WTC11 (cell line): ENCODE measurements around the gene ABR. TPM values are rescaled to one million over a fixed set of nuclear protein-coding genes. Genes with fewer than 3 reads are reported as not detected.

Source experiments
- ATAC-seq: fragments of 200-7000 bp; cut with Tn5 transposase; 2 replicates; pipeline ENCODE4 v1.10.0; 2021; ENCODE audit warnings: mild to moderate bottlenecking, moderate library complexity
- CTCF ChIA-PET: fragments of 300-600 bp; sonication (Branson Sonifier 250); formaldehyde crosslinking; loops from one replicate; lab custom pipeline; 2021; ENCODE audit warnings: antibody characterized with exemption; lab: Charles Lee
- POLR2A ChIA-PET: fragments of 350-600 bp; sonication (Branson Sonifier 250); formaldehyde crosslinking; loops from one replicate; lab custom pipeline; 2021; ENCODE audit warnings: antibody characterized with exemption; lab: Charles Lee
- DNase-seq: peaks from one replicate; pipeline ENCODE4 v3.0.0; 2021; ENCODE audit warnings: low spot score
- H3K27ac Mint-ChIP-seq: 2 replicates; pipeline ENCODE4 v1.8.0; 2021; ENCODE audit warnings: mixed read lengths
- H3K27me3 Mint-ChIP-seq: 2 replicates; pipeline ENCODE4 v1.8.0; 2021; ENCODE audit warnings: low read depth, mild to moderate bottlenecking, moderate library complexity, mixed read lengths
- H3K36me3 Mint-ChIP-seq: 2 replicates; pipeline ENCODE4 v1.8.0; 2021; ENCODE audit warnings: mixed read lengths
- H3K4me1 Mint-ChIP-seq: 2 replicates; pipeline ENCODE4 v1.8.0; 2022; ENCODE audit warnings: mixed read lengths
- H3K4me3 Mint-ChIP-seq: 2 replicates; pipeline ENCODE4 v1.8.0; 2021; ENCODE audit warnings: mild to moderate bottlenecking, moderate library complexity, mixed read lengths
- H3K9me3 Mint-ChIP-seq: 2 replicates; pipeline ENCODE4 v1.8.0; 2021; ENCODE audit warnings: mixed read lengths
- ATF1 ChIP-seq: sonication (generic); formaldehyde crosslinking; IDR thresholded peaks from 2 replicates; pipeline ENCODE4 v1.8.1; 2023; ENCODE audit warnings: mild to moderate bottlenecking, moderate library complexity, missing genetic modification reagents
- EMX1 ChIP-seq: fragments of 250-450 bp; sonication (Bioruptor Pico); IDR thresholded peaks from 2 replicates; pipeline ENCODE4 v1.8.0; 2021; ENCODE audit warnings: mild to moderate bottlenecking
- FOXK1 ChIP-seq: sonication (generic); formaldehyde crosslinking; IDR thresholded peaks from 2 replicates; pipeline ENCODE4 v1.8.0; 2022; ENCODE audit warnings: mild to moderate bottlenecking, moderate library complexity, missing genetic modification reagents
- GABPB1 ChIP-seq: sonication (generic); formaldehyde crosslinking; IDR thresholded peaks from 2 replicates; pipeline ENCODE4 v1.8.1; 2023; ENCODE audit warnings: mild to moderate bottlenecking, missing genetic modification reagents
- RELA ChIP-seq: sonication (generic); formaldehyde crosslinking; IDR thresholded peaks from 2 replicates; pipeline ENCODE4 v1.8.1; 2022; ENCODE audit warnings: missing genetic modification reagents, mild to moderate bottlenecking, borderline replicate concordance
- TEAD1 ChIP-seq: sonication (generic); formaldehyde crosslinking; IDR thresholded peaks from 2 replicates; pipeline ENCODE4 v1.8.0; 2022; ENCODE audit warnings: mild to moderate bottlenecking, missing genetic modification reagents
- TP53 ChIP-seq: sonication (generic); formaldehyde crosslinking; IDR thresholded peaks from 2 replicates; pipeline ENCODE4 v1.8.1; 2023; ENCODE audit warnings: mild to moderate bottlenecking, missing genetic modification reagents
- ZNF121 ChIP-seq: sonication (generic); formaldehyde crosslinking; IDR thresholded peaks from 2 replicates; pipeline ENCODE4 v1.8.0; 2023; ENCODE audit warnings: missing genetic modification reagents
- ZNF219 ChIP-seq: sonication (generic); formaldehyde crosslinking; IDR thresholded peaks from 2 replicates; pipeline ENCODE4 v1.8.0; 2023; ENCODE audit warnings: missing genetic modification reagents, mild to moderate bottlenecking, borderline replicate concordance
- ZNF263 ChIP-seq: sonication (generic); formaldehyde crosslinking; IDR thresholded peaks from 2 replicates; pipeline ENCODE4 v1.8.1; 2022; ENCODE audit warnings: low read depth, mild to moderate bottlenecking, moderate library complexity, missing genetic modification reagents
- ZNF317 ChIP-seq: sonication (generic); formaldehyde crosslinking; IDR thresholded peaks from 2 replicates; pipeline ENCODE4 v1.8.1; 2023; ENCODE audit warnings: low read depth, mild to moderate bottlenecking, moderate library complexity, missing genetic modification reagents, borderline replicate concordance
- total RNA-seq: library from RNA; stranded (reverse); gene quantifications from 3 replicates; pipeline ENCODE4 v1.2.3, GENCODE V29; 2021
- TF ChIP-seq, protein P1 (sequence below): sonication (generic); formaldehyde crosslinking; IDR thresholded peaks from 2 replicates; pipeline ENCODE4 v1.8.0; 2022; ENCODE audit warnings: missing genetic modification reagents
- TF ChIP-seq, protein P2 (sequence below): sonication (generic); formaldehyde crosslinking; IDR thresholded peaks from 2 replicates; pipeline ENCODE4 v1.8.0; 2023; ENCODE audit warnings: missing genetic modification reagents
- TF ChIP-seq, protein P3 (sequence below): fragments of 250-450 bp; sonication (Bioruptor Pico); IDR thresholded peaks from 2 replicates; pipeline ENCODE4 v1.8.0; 2021; ENCODE audit warnings: mild to moderate bottlenecking
- TF ChIP-seq, protein P4 (sequence below): sonication (generic); formaldehyde crosslinking; IDR thresholded peaks from 2 replicates; pipeline ENCODE4 v1.8.1; 2023; ENCODE audit warnings: mild to moderate bottlenecking, moderate library complexity, missing genetic modification reagents
- TF ChIP-seq, protein P5 (sequence below): sonication (generic); formaldehyde crosslinking; IDR thresholded peaks from 2 replicates; pipeline ENCODE4 v1.8.1; 2023; ENCODE audit warnings: mild to moderate bottlenecking, missing genetic modification reagents
- TF ChIP-seq, protein P6 (sequence below): sonication (generic); formaldehyde crosslinking; IDR thresholded peaks from 2 replicates; pipeline ENCODE4 v1.8.1; 2022; ENCODE audit warnings: mild to moderate bottlenecking, moderate library complexity, missing genetic modification reagents
- TF ChIP-seq, protein P7 (sequence below): sonication (generic); formaldehyde crosslinking; IDR thresholded peaks from 2 replicates; pipeline ENCODE4 v1.8.1; 2023; ENCODE audit warnings: mild to moderate bottlenecking, missing genetic modification reagents

Gene ABR
- total RNA-seq, 1 experiment from 2014 or later, result 38.0 TPM

DNA sequence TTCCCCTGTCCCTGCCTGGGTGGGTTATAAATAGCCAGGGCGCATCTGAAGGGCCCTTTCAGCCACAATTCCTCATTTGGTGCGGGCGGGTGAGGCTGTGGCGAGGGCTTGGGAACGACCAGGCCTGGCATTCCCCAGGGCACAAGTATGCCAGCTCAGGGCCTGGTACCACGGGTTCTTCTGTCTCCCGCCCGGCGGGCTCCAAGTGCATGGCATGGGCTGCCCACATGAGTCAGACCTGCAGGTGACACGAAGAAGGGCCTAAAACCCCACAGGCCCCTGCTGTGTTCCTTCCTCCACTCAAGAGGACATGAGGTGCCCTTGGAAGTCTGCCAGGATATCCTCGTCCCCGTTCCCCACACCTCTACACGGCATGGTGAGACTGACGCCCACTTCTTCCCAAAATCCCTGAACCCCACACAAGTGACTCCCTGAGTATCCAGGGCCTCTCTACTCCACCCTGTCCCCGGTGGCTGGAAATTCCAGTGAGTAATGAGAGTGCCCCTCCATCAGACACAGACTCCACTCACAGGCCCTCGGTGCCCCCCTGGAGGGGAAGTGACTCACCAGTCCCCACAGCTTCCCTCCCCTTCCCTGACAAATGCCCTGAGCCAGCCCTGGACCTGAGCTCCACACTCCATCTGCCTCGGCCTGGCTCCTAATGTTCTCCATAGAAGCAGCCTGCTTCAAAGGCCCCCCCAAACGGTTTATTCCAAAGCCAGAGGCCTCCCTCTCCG, 68.8 kb downstream of the ABR start:
- TF ChIP-seq, protein P1, sequence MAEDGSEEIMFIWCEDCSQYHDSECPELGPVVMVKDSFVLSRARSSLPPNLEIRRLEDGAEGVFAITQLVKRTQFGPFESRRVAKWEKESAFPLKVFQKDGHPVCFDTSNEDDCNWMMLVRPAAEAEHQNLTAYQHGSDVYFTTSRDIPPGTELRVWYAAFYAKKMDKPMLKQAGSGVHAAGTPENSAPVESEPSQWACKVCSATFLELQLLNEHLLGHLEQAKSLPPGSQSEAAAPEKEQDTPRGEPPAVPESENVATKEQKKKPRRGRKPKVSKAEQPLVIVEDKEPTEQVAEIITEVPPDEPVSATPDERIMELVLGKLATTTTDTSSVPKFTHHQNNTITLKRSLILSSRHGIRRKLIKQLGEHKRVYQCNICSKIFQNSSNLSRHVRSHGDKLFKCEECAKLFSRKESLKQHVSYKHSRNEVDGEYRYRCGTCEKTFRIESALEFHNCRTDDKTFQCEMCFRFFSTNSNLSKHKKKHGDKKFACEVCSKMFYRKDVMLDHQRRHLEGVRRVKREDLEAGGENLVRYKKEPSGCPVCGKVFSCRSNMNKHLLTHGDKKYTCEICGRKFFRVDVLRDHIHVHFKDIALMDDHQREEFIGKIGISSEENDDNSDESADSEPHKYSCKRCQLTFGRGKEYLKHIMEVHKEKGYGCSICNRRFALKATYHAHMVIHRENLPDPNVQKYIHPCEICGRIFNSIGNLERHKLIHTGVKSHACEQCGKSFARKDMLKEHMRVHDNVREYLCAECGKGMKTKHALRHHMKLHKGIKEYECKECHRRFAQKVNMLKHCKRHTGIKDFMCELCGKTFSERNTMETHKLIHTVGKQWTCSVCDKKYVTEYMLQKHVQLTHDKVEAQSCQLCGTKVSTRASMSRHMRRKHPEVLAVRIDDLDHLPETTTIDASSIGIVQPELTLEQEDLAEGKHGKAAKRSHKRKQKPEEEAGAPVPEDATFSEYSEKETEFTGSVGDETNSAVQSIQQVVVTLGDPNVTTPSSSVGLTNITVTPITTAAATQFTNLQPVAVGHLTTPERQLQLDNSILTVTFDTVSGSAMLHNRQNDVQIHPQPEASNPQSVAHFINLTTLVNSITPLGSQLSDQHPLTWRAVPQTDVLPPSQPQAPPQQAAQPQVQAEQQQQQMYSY (CRISPR knock-in tag), result no peak
- TF ChIP-seq ZNF317 (CRISPR knock-in tag) (no peak), ZNF121 (CRISPR knock-in tag) (no peak), TP53 (CRISPR knock-in tag) (no peak), FOXK1 (CRISPR knock-in tag) (no peak), ATF1 (CRISPR knock-in tag) (no peak)
- TF ChIP-seq, protein P2, sequence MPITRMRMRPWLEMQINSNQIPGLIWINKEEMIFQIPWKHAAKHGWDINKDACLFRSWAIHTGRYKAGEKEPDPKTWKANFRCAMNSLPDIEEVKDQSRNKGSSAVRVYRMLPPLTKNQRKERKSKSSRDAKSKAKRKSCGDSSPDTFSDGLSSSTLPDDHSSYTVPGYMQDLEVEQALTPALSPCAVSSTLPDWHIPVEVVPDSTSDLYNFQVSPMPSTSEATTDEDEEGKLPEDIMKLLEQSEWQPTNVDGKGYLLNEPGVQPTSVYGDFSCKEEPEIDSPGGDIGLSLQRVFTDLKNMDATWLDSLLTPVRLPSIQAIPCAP, result no peak
- Mint-ChIP-seq H3K36me3 (no peaks in the 10 kb centered on the region), H3K4me3 (peak overlapping the region; percentile 8; the same call in 1 of the 2 replicates), H3K4me1 (peaks cover 41% of the 10 kb centered on the region), H3K27ac (peak overlapping the region; percentile 27; the same call in 1 of the 2 replicates), H3K27me3 (peaks cover 12% of the 10 kb centered on the region), H3K9me3 (no peaks in the 10 kb centered on the region)
- ATAC-seq (no peak), DNase-seq (no peak)
- POLR2A ChIA-PET, result no interaction called here
- CTCF ChIA-PET, result interaction anchor here (0.5 to 4.4 kb wide), 12 partner anchors 10 to 254 kb away, joined by 3 to 46 read pairs (median 4); partner anchors contain the start of gene TIMM22

DNA sequence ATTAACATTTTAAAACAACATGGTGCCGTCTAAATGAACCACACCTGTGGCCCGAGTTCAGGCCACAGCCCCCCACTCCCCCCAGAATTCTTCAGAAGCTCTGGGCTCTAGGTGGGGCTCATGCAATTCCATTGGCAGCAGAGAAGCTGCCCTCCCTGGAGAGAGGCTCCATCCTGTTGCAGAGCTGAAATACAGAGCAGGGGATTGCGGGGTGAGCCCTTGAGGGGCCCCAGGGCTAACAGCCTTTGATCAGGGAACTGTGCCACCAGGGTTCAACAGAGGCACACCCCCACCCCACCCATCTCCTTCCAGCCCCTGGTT, 69.3 kb downstream of the ABR start:
- H3K27me3 Mint-ChIP-seq, result peaks cover 12% of the 10 kb centered on the region
- CTCF ChIA-PET, result interaction anchor here (0.5 to 4.4 kb wide), 15 partner anchors 10 to 306 kb away, joined by 3 to 46 read pairs (median 4); partner anchors contain the start of gene TIMM22
- TF ChIP-seq ZNF219, result no peak
- TF ChIP-seq GABPB1 (CRISPR knock-in tag), result no peak
- TF ChIP-seq, protein P1 (CRISPR knock-in tag), result no peak
- no peak for TF ChIP-seq TEAD1
- TF ChIP-seq ZNF263 (CRISPR knock-in tag), result no peak
- TF ChIP-seq, protein P3, sequence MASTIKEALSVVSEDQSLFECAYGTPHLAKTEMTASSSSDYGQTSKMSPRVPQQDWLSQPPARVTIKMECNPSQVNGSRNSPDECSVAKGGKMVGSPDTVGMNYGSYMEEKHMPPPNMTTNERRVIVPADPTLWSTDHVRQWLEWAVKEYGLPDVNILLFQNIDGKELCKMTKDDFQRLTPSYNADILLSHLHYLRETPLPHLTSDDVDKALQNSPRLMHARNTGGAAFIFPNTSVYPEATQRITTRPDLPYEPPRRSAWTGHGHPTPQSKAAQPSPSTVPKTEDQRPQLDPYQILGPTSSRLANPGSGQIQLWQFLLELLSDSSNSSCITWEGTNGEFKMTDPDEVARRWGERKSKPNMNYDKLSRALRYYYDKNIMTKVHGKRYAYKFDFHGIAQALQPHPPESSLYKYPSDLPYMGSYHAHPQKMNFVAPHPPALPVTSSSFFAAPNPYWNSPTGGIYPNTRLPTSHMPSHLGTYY, result no peak
- no peak for TF ChIP-seq FOXK1 (CRISPR knock-in tag)
- TF ChIP-seq EMX1 (CRISPR knock-in tag), result no peak
- TF ChIP-seq, protein P4, sequence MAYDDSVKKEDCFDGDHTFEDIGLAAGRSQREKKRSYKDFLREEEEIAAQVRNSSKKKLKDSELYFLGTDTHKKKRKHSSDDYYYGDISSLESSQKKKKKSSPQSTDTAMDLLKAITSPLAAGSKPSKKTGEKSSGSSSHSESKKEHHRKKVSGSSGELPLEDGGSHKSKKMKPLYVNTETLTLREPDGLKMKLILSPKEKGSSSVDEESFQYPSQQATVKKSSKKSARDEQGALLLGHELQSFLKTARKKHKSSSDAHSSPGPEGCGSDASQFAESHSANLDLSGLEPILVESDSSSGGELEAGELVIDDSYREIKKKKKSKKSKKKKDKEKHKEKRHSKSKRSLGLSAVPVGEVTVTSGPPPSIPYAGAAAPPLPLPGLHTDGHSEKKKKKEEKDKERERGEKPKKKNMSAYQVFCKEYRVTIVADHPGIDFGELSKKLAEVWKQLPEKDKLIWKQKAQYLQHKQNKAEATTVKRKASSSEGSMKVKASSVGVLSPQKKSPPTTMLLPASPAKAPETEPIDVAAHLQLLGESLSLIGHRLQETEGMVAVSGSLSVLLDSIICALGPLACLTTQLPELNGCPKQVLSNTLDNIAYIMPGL (CRISPR knock-in tag), result no peak
- TF ChIP-seq, protein P5, sequence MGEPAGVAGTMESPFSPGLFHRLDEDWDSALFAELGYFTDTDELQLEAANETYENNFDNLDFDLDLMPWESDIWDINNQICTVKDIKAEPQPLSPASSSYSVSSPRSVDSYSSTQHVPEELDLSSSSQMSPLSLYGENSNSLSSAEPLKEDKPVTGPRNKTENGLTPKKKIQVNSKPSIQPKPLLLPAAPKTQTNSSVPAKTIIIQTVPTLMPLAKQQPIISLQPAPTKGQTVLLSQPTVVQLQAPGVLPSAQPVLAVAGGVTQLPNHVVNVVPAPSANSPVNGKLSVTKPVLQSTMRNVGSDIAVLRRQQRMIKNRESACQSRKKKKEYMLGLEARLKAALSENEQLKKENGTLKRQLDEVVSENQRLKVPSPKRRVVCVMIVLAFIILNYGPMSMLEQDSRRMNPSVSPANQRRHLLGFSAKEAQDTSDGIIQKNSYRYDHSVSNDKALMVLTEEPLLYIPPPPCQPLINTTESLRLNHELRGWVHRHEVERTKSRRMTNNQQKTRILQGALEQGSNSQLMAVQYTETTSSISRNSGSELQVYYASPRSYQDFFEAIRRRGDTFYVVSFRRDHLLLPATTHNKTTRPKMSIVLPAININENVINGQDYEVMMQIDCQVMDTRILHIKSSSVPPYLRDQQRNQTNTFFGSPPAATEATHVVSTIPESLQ (CRISPR knock-in tag), result no peak
- TF ChIP-seq, protein P6, sequence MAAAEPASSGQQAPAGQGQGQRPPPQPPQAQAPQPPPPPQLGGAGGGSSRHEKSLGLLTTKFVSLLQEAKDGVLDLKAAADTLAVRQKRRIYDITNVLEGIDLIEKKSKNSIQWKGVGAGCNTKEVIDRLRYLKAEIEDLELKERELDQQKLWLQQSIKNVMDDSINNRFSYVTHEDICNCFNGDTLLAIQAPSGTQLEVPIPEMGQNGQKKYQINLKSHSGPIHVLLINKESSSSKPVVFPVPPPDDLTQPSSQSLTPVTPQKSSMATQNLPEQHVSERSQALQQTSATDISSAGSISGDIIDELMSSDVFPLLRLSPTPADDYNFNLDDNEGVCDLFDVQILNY (CRISPR knock-in tag), result no peak
- no peak for TF ChIP-seq RELA (CRISPR knock-in tag)
- TF ChIP-seq, protein P7, sequence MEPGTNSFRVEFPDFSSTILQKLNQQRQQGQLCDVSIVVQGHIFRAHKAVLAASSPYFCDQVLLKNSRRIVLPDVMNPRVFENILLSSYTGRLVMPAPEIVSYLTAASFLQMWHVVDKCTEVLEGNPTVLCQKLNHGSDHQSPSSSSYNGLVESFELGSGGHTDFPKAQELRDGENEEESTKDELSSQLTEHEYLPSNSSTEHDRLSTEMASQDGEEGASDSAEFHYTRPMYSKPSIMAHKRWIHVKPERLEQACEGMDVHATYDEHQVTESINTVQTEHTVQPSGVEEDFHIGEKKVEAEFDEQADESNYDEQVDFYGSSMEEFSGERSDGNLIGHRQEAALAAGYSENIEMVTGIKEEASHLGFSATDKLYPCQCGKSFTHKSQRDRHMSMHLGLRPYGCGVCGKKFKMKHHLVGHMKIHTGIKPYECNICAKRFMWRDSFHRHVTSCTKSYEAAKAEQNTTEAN (CRISPR knock-in tag), result no peak

More for the DNA sequence above, 69.3 kb downstream of the ABR start:
- ATAC-seq, result no peak
- DNase-seq, result no peak
- no peaks in the 10 kb centered on the region for H3K9me3 Mint-ChIP-seq
- H3K4me3 Mint-ChIP-seq, result peak overlapping the region; percentile 60
- H3K4me1 Mint-ChIP-seq, result peaks cover 43% of the 10 kb centered on the region
- POLR2A ChIA-PET, result no interaction called here
- H3K27ac Mint-ChIP-seq, result no peak overlapping the region
- H3K36me3 Mint-ChIP-seq, result no peaks in the 10 kb centered on the region
